ENCODE data around the gene RABGAP1L. TPM values are rescaled to one million over a fixed set of nuclear protein-coding genes. Genes with fewer than 3 reads are reported as not detected.

Gene RABGAP1L
- total RNA-seq, 1 donor from 2014 or later = 30.3 TPM

- H3K4me1 ChIP-seq (ENCODE audit: control insufficient read depth in 3 of 3, insufficient read depth in 3 of 3, low read length in 3 of 3) = no peaks in the 10 kb centered on the region
- H3K9ac ChIP-seq (ENCODE audit: low read depth in 1 of 3, low read length in 3 of 3) = no peak overlapping the region
- no peaks in the 10 kb centered on the region for H3K9me3 ChIP-seq (ENCODE audit: control insufficient read depth in 3 of 3, low read length in 3 of 3)
- H3K27ac ChIP-seq (ENCODE audit: low read depth, low read length) = no peak overlapping the region
- H3K4me3 ChIP-seq (ENCODE audit: low read length in 3 of 3) = no peak overlapping the region
- no peaks in the 10 kb centered on the region for H3K27me3 ChIP-seq (ENCODE audit: control insufficient read depth in 3 of 3, insufficient read depth in 3 of 3, low read length in 3 of 3)
- H3K36me3 ChIP-seq (ENCODE audit: control insufficient read depth in 3 of 3, insufficient read depth in 3 of 3, low read length in 3 of 3) = no peaks in the 10 kb centered on the region
Observed at GRCh38 chr1:174720618-174721017, 561.3 kb downstream of the RABGAP1L start.

- Histone ChIP-seq H3K4me3 (ENCODE audit: low read length in 3 of 3) (no peak overlapping the region), H3K9me3 (ENCODE audit: control insufficient read depth in 3 of 3, low read length in 3 of 3) (no peaks in the 10 kb centered on the region), H3K9ac (ENCODE audit: low read depth in 1 of 3, low read length in 3 of 3) (no peak overlapping the region), H3K4me1 (ENCODE audit: control insufficient read depth in 3 of 3, insufficient read depth in 3 of 3, low read length in 3 of 3) (no peaks in the 10 kb centered on the region), H3K27ac (ENCODE audit: low read depth, low read length) (no peak overlapping the region), H3K27me3 (ENCODE audit: control insufficient read depth in 3 of 3, insufficient read depth in 3 of 3, low read length in 3 of 3) (no peaks in the 10 kb centered on the region), H3K36me3 (ENCODE audit: control insufficient read depth in 3 of 3, insufficient read depth in 3 of 3, low read length in 3 of 3) (no peaks in the 10 kb centered on the region)
Observed at GRCh38 chr1:174721246-174721645, 561.9 kb downstream of the RABGAP1L start.

GRCh38 chr1:174723816-174724215 is 564.5 kb downstream of the RABGAP1L start:
- no peaks in the 10 kb centered on the region for H3K4me1 ChIP-seq (ENCODE audit: control insufficient read depth in 3 of 3, insufficient read depth in 3 of 3, low read length in 3 of 3)
- no peaks in the 10 kb centered on the region for H3K27me3 ChIP-seq (ENCODE audit: control insufficient read depth in 3 of 3, insufficient read depth in 3 of 3, low read length in 3 of 3)
- H3K4me3 ChIP-seq (ENCODE audit: low read length in 3 of 3) = no peak overlapping the region
- no peak overlapping the region for H3K27ac ChIP-seq (ENCODE audit: low read depth, low read length)
- H3K36me3 ChIP-seq (ENCODE audit: control insufficient read depth in 3 of 3, insufficient read depth in 3 of 3, low read length in 3 of 3) = no peaks in the 10 kb centered on the region
- no peak overlapping the region for H3K9ac ChIP-seq (ENCODE audit: low read depth in 1 of 3, low read length in 3 of 3)
- no peaks in the 10 kb centered on the region for H3K9me3 ChIP-seq (ENCODE audit: control insufficient read depth in 3 of 3, low read length in 3 of 3)

- Histone ChIP-seq H3K27me3 (ENCODE audit: control insufficient read depth in 3 of 3, insufficient read depth in 3 of 3, low read length in 3 of 3) (no peaks in the 10 kb centered on the region), H3K9ac (ENCODE audit: low read depth in 1 of 3, low read length in 3 of 3) (no peak overlapping the region), H3K4me1 (ENCODE audit: control insufficient read depth in 3 of 3, insufficient read depth in 3 of 3, low read length in 3 of 3) (no peaks in the 10 kb centered on the region), H3K4me3 (ENCODE audit: low read length in 3 of 3) (no peak overlapping the region), H3K9me3 (ENCODE audit: control insufficient read depth in 3 of 3, low read length in 3 of 3) (no peaks in the 10 kb centered on the region), H3K27ac (ENCODE audit: low read depth, low read length) (no peak overlapping the region), H3K36me3 (ENCODE audit: control insufficient read depth in 3 of 3, insufficient read depth in 3 of 3, low read length in 3 of 3) (no peaks in the 10 kb centered on the region)
Observed at GRCh38 chr1:174724219-174724618, 564.9 kb downstream of the RABGAP1L start.

- no peaks in the 10 kb centered on the region for H3K9me3 ChIP-seq (ENCODE audit: control insufficient read depth in 3 of 3, low read length in 3 of 3)
- no peak overlapping the region for H3K27ac ChIP-seq (ENCODE audit: low read depth, low read length)
- no peak overlapping the region for H3K4me3 ChIP-seq (ENCODE audit: low read length in 3 of 3)
- no peaks in the 10 kb centered on the region for H3K4me1 ChIP-seq (ENCODE audit: control insufficient read depth in 3 of 3, insufficient read depth in 3 of 3, low read length in 3 of 3)
- no peaks in the 10 kb centered on the region for H3K27me3 ChIP-seq (ENCODE audit: control insufficient read depth in 3 of 3, insufficient read depth in 3 of 3, low read length in 3 of 3)
- H3K9ac ChIP-seq (ENCODE audit: low read depth in 1 of 3, low read length in 3 of 3) = no peak overlapping the region
- H3K36me3 ChIP-seq (ENCODE audit: control insufficient read depth in 3 of 3, insufficient read depth in 3 of 3, low read length in 3 of 3) = no peaks in the 10 kb centered on the region
Observed at GRCh38 chr1:174726167-174726879, 567.0 kb downstream of the RABGAP1L start.

GRCh38 chr1:174726880-174727585 is 567.7 kb downstream of the RABGAP1L start:
- H3K4me3 ChIP-seq (ENCODE audit: low read length in 3 of 3) = no peak overlapping the region

GRCh38 chr1:174734270-174734669 is 575.0 kb downstream of the RABGAP1L start:
- H3K4me3 ChIP-seq (ENCODE audit: low read length in 3 of 3) = no peak overlapping the region
- no peaks in the 10 kb centered on the region for H3K36me3 ChIP-seq (ENCODE audit: control insufficient read depth in 3 of 3, insufficient read depth in 3 of 3, low read length in 3 of 3)
- no peak overlapping the region for H3K27ac ChIP-seq (ENCODE audit: low read depth, low read length)
- no peak overlapping the region for H3K9ac ChIP-seq (ENCODE audit: low read depth in 1 of 3, low read length in 3 of 3)
- no peaks in the 10 kb centered on the region for H3K27me3 ChIP-seq (ENCODE audit: control insufficient read depth in 3 of 3, insufficient read depth in 3 of 3, low read length in 3 of 3)
- no peaks in the 10 kb centered on the region for H3K4me1 ChIP-seq (ENCODE audit: control insufficient read depth in 3 of 3, insufficient read depth in 3 of 3, low read length in 3 of 3)
- H3K9me3 ChIP-seq (ENCODE audit: control insufficient read depth in 3 of 3, low read length in 3 of 3) = no peaks in the 10 kb centered on the region

More at GRCh38 chr1:174726880-174727585, 567.7 kb downstream of the RABGAP1L start:
- Histone ChIP-seq H3K27me3 (ENCODE audit: control insufficient read depth in 3 of 3, insufficient read depth in 3 of 3, low read length in 3 of 3) (no peaks in the 10 kb centered on the region), H3K27ac (ENCODE audit: low read depth, low read length) (no peak overlapping the region), H3K9me3 (ENCODE audit: control insufficient read depth in 3 of 3, low read length in 3 of 3) (no peaks in the 10 kb centered on the region), H3K36me3 (ENCODE audit: control insufficient read depth in 3 of 3, insufficient read depth in 3 of 3, low read length in 3 of 3) (no peaks in the 10 kb centered on the region), H3K9ac (ENCODE audit: low read depth in 1 of 3, low read length in 3 of 3) (no peak overlapping the region), H3K4me1 (ENCODE audit: control insufficient read depth in 3 of 3, insufficient read depth in 3 of 3, low read length in 3 of 3) (no peaks in the 10 kb centered on the region)

GRCh38 chr1:174736831-174737230 is 577.5 kb downstream of the RABGAP1L start:
- Histone ChIP-seq H3K4me3 (ENCODE audit: low read length in 3 of 3) (no peak overlapping the region), H3K9ac (ENCODE audit: low read depth in 1 of 3, low read length in 3 of 3) (no peak overlapping the region), H3K27ac (ENCODE audit: low read depth, low read length) (no peak overlapping the region), H3K27me3 (ENCODE audit: control insufficient read depth in 3 of 3, insufficient read depth in 3 of 3, low read length in 3 of 3) (no peaks in the 10 kb centered on the region), H3K9me3 (ENCODE audit: control insufficient read depth in 3 of 3, low read length in 3 of 3) (no peaks in the 10 kb centered on the region), H3K4me1 (ENCODE audit: control insufficient read depth in 3 of 3, insufficient read depth in 3 of 3, low read length in 3 of 3) (no peaks in the 10 kb centered on the region), H3K36me3 (ENCODE audit: control insufficient read depth in 3 of 3, insufficient read depth in 3 of 3, low read length in 3 of 3) (no peaks in the 10 kb centered on the region)

GRCh38 chr1:174740249-174740968 is 581.1 kb downstream of the RABGAP1L start:
- H3K4me3 ChIP-seq (ENCODE audit: low read length in 3 of 3) = no peak overlapping the region
- H3K36me3 ChIP-seq (ENCODE audit: control insufficient read depth in 3 of 3, insufficient read depth in 3 of 3, low read length in 3 of 3) = no peaks in the 10 kb centered on the region
- no peaks in the 10 kb centered on the region for H3K4me1 ChIP-seq (ENCODE audit: control insufficient read depth in 3 of 3, insufficient read depth in 3 of 3, low read length in 3 of 3)
- H3K27ac ChIP-seq (ENCODE audit: low read depth, low read length) = no peak overlapping the region
- no peak overlapping the region for H3K9ac ChIP-seq (ENCODE audit: low read depth in 1 of 3, low read length in 3 of 3)
- H3K27me3 ChIP-seq (ENCODE audit: control insufficient read depth in 3 of 3, insufficient read depth in 3 of 3, low read length in 3 of 3) = no peaks in the 10 kb centered on the region
- no peaks in the 10 kb centered on the region for H3K9me3 ChIP-seq (ENCODE audit: control insufficient read depth in 3 of 3, low read length in 3 of 3)

Data from skeletal muscle tissue (tissue), 4 donors.